Transverse colon (tissue), 4 donors: ENCODE measurements around the gene ST6GALNAC6. TPM values are rescaled to one million over a fixed set of nuclear protein-coding genes. Genes with fewer than 3 reads are reported as not detected.
A peak's percentile ranks its signal among the peaks of the same experiment; 100 is the strongest.
"Not testable (repeated sequence)": the region's sequence is repeated elsewhere in the genome, so short reads cannot be mapped to it uniquely, and the experiment has no call there.

Source experiments
- DNase-seq: peaks from one replicate; pipeline ENCODE4 v3.0.0-alpha.2; 2019
- H3K27ac ChIP-seq, 4 donors: fragments of 200-600 bp; sonication (generic); 2 replicates each; pipeline ENCODE4 v1.5.1; 2016 to 2018; ENCODE audit warnings: inconsistent platforms in 4 of 4
- H3K27me3 ChIP-seq: fragments of 200-600 bp; sonication (generic); 2 replicates; pipeline ENCODE4 v1.5.1; 2017; ENCODE audit warnings: inconsistent platforms
- H3K36me3 ChIP-seq, 4 donors: fragments of 200-600 bp; sonication (generic); 2 replicates each; pipeline ENCODE4 v1.5.1; 2017 to 2019; ENCODE audit warnings: inconsistent platforms in 4 of 4
- H3K4me1 ChIP-seq, 4 donors: fragments of 200-600 bp; sonication (generic); 2 replicates each; pipeline ENCODE4 v1.5.1; 2017 to 2020; ENCODE audit warnings: inconsistent platforms in 4 of 4
- H3K4me3 ChIP-seq, 4 donors: fragments of 200-600 bp; sonication (generic); 1 replicate in 1 of 4; 2 replicates in 3 of 4; pipeline versions ENCODE4 v1.5.1 to v1.6.1; 2017 to 2019; ENCODE audit warnings: inconsistent platforms in 4 of 4
- H3K9me3 ChIP-seq, 2 donors: fragments of 200-600 bp; sonication (generic); 2 replicates each; pipeline ENCODE4 v1.5.1; 2017 to 2019; ENCODE audit warnings: inconsistent platforms in 2 of 2
- CTCF ChIP-seq, 5 experiments: fragments of 200-600 bp in 3 of 5; fragments of 450-650 bp in 2 of 5; sonication (generic) in 3 of 5; IDR thresholded peaks; 1 replicate in 2 of 5; 2 replicates in 3 of 5; pipeline ENCODE4 v1.5.1; 2016 to 2017; ENCODE audit warnings: antibody characterized with exemption in 5 of 5, inconsistent platforms in 3 of 5, mild to moderate bottlenecking in 2 of 5, moderate library complexity in 1 of 5
- EP300 ChIP-seq: sonication (generic); formaldehyde crosslinking; IDR thresholded peaks from one replicate; pipeline ENCODE4 v1.6.1; 2017; ENCODE audit warnings: antibody characterized with exemption, low read depth
- POLR2A ChIP-seq: fragments of 450-650 bp; IDR thresholded peaks from one replicate; pipeline ENCODE4 v1.6.1; 2016; ENCODE audit warnings: antibody characterized with exemption, mild to moderate bottlenecking, moderate library complexity
- POLR2AphosphoS5 ChIP-seq, 3 donors: sonication (generic); formaldehyde crosslinking; IDR thresholded peaks; one replicate each; pipeline ENCODE4 v1.6.1; 2016; ENCODE audit warnings: antibody characterized with exemption in 3 of 3
- WGBS, 2 donors: methylation state at CpG; one replicate each; pipeline ENCODE4 v1.1.5; 2018; ENCODE audit warnings: low coverage in 1 of 2; 5-methylcytosine and 5-hydroxymethylcytosine counted together
- in situ Hi-C, 4 donors: fragments of 200-750 bp; cut with MboI; loops; one replicate each; pipeline versions ENCODE4 v1.15.0 to v1.15.1; 2017; ENCODE audit warnings: low sequenced_read_pairs in 3 of 4, low pct_ligation_motif_present in 1 of 4, low pct_unique_long_range_greater_than_20kb in 1 of 4
- intact Hi-C: fragments of 100-400 bp; cut with DNase I; formaldehyde crosslinking; loops from one replicate; pipeline ENCODE4 v1.15.1; 2023; ENCODE audit warnings: low total_unique reads
- total RNA-seq, 4 donors: library from RNA; depleted of rRNA; stranded (reverse); fragments of >200 nt; gene quantifications; one replicate each; pipeline ENCODE4 v1.1.0, GENCODE V29; 2016

Gene ST6GALNAC6
- total RNA-seq, 4 donors from 2014 or later = 41.0 to 80.4 (median 75.7) TPM

GRCh38 chr9:127848756-127849504 is 50.5 kb downstream of the ST6GALNAC6 start:
- H3K36me3 ChIP-seq = no peaks in the 10 kb centered on the region

GRCh38 chr9:127847833-127848755 is 51.3 kb downstream of the ST6GALNAC6 start:
- in situ Hi-C loops = no loop called here

More at GRCh38 chr9:127848756-127849504, 50.5 kb downstream of the ST6GALNAC6 start:
- DNase-seq = no peak
- Histone ChIP-seq H3K4me3 (no peak overlapping the region), H3K27ac (no peak overlapping the region), H3K4me1 (peaks cover 0 to 25% (median 0%) of the 10 kb centered on the region in 4 donors), H3K9me3 (no peaks in the 10 kb centered on the region), H3K27me3 (no peaks in the 10 kb centered on the region)
- intact Hi-C loops (no loop called here), in situ Hi-C loops (no loop called here)
- no peak for TF ChIP-seq POLR2AphosphoS5 (IDR thresholded peaks at IDR 0.05)
- no peak for TF ChIP-seq POLR2A
- TF ChIP-seq EP300 = no peak
- WGBS, 2 donors = 89 to 97% methylated on average over 8 to 9 of the region's 10 CpGs

GRCh38 chr9:127847178-127847510 is 52.3 kb downstream of the ST6GALNAC6 start:
- no peak for DNase-seq
- Histone ChIP-seq H3K4me3 (no peak overlapping the region), H3K27ac (peak overlapping the region; percentile 50 to 69 (median 59)), H3K9me3 (no peaks in the 10 kb centered on the region), H3K27me3 (no peaks in the 10 kb centered on the region), H3K36me3 (no peaks in the 10 kb centered on the region), H3K4me1 (peaks cover 0 to 14% (median 0%) of the 10 kb centered on the region in 4 donors)
- WGBS, 2 donors = 62% methylated on average over 6 of the region's 6 CpGs; no CpG with 5 or more reads in 1 of the 2 donors
- in situ Hi-C loops (no loop called here), intact Hi-C loops (no loop called here)
- TF ChIP-seq CTCF (IDR thresholded peaks at IDR 0.05) (no peak), POLR2AphosphoS5 (IDR thresholded peaks at IDR 0.05) (no peak), EP300 (no peak), POLR2A (no peak)

More at GRCh38 chr9:127847833-127848755, 51.3 kb downstream of the ST6GALNAC6 start:
- 84% methylated on average over 12 of the region's 12 CpGs; no CpG with 5 or more reads in 1 of the 2 donors for WGBS, 2 donors
- TF ChIP-seq EP300 (no peak), POLR2A (no peak), CTCF (IDR thresholded peaks at IDR 0.05) (no peak), POLR2AphosphoS5 (IDR thresholded peaks at IDR 0.05) (no peak)
- Histone ChIP-seq H3K9me3 (no peaks in the 10 kb centered on the region), H3K27me3 (no peaks in the 10 kb centered on the region), H3K27ac (peak overlapping the region in 3 of 4 donors; percentile 53 to 69 (median 65)), H3K4me1 (peaks cover 0 to 22% (median 0%) of the 10 kb centered on the region in 4 donors), H3K36me3 (no peaks in the 10 kb centered on the region), H3K4me3 (no peak overlapping the region)
- no peak for DNase-seq
- intact Hi-C loops = no loop called here

GRCh38 chr9:127846443-127847177 is 52.8 kb downstream of the ST6GALNAC6 start:
- intact Hi-C loops = no loop called here
- Histone ChIP-seq H3K36me3 (no peaks in the 10 kb centered on the region), H3K27ac (peak overlapping the region; percentile 50 to 69 (median 59)), H3K9me3 (no peaks in the 10 kb centered on the region), H3K27me3 (no peaks in the 10 kb centered on the region), H3K4me3 (no peak overlapping the region), H3K4me1 (peaks cover 0 to 12% (median 0%) of the 10 kb centered on the region in 4 donors)
- TF ChIP-seq POLR2AphosphoS5 (IDR thresholded peaks at IDR 0.05) (no peak), CTCF (IDR thresholded peaks at IDR 0.05) (no peak), POLR2A (no peak), EP300 (no peak)
- 69% methylated on average over 18 of the region's 18 CpGs; no CpG with 5 or more reads in 1 of the 2 donors for WGBS, 2 donors
- DNase-seq = no peak
- in situ Hi-C loops = no loop called here

GRCh38 chr9:127845619-127846018 is 53.8 kb downstream of the ST6GALNAC6 start:
- H3K4me3 ChIP-seq, H3K27me3 ChIP-seq, in situ Hi-C loops, DNase-seq, intact Hi-C loops, H3K9me3 ChIP-seq, H3K36me3 ChIP-seq: not testable (repeated sequence)
- 95 to 98% methylated on average over 3 to 4 of the region's 4 CpGs for WGBS, 2 donors
- H3K27ac ChIP-seq = peak overlapping the region; percentile 28 to 69 (median 59)
- peaks cover 0 to 16% (median 0%) of the 10 kb centered on the region in 4 donors for H3K4me1 ChIP-seq
